Cardiac muscle cell (in vitro differentiated cells and primary cell): ENCODE results near the gene C1GALT1. TPM values are rescaled to one million over a fixed set of nuclear protein-coding genes. Genes with fewer than 3 reads are reported as not detected.
"Not testable (repeated sequence)": the region's sequence is repeated elsewhere in the genome, so short reads cannot be mapped to it uniquely, and the experiment has no call there.

ENCODE experiments used
- DNase-seq, 2 donors: peaks; one replicate each; pipeline versions ENCODE4 v3.0.0 to v3.0.0-alpha.2; 2010 to 2017; ENCODE audit warnings: low read depth in 1 of 2, low spot score in 1 of 2
- H3K27ac ChIP-seq: fragments of 200-600 bp; sonication (generic); 2 replicates; pipeline ENCODE4 v1.5.1; 2016
- H3K27me3 ChIP-seq: fragments of 200-600 bp; sonication (generic); 2 replicates; pipeline ENCODE4 v1.6.0; 2016; ENCODE audit warnings: control low read depth
- H3K36me3 ChIP-seq: fragments of 200-600 bp; sonication (generic); 2 replicates; pipeline ENCODE4 v1.5.1; 2016; ENCODE audit warnings: control low read depth
- H3K4me1 ChIP-seq: fragments of 200-600 bp; sonication (generic); 2 replicates; pipeline ENCODE4 v1.8.1; 2017; ENCODE audit warnings: low read depth, mild to moderate bottlenecking, mixed run types
- H3K4me3 ChIP-seq: fragments of 200-600 bp; sonication (generic); 2 replicates; pipeline ENCODE4 v1.5.1; 2016; ENCODE audit warnings: mild to moderate bottlenecking
- H3K9me3 ChIP-seq: fragments of 200-600 bp; sonication (generic); 2 replicates; pipeline ENCODE4 v1.5.1; 2017; ENCODE audit warnings: low read depth, mild to moderate bottlenecking, control low read depth
- polyA plus RNA-seq: library from polyadenylated mRNA; unstranded; fragments of >200 nt; fragmentation: Nextera tagmentation; extraction: Ambion mirVana; gene quantifications from 2 replicates; pipeline ENCODE4 v1.2.1, GENCODE V29; 2016
- total RNA-seq: library from RNA; depleted of rRNA; stranded (reverse); fragments of >200 nt; gene quantifications from 2 replicates; pipeline ENCODE4 v1.2.3, GENCODE V29; 2016
- TF ChIP-seq, protein P1 (sequence below): IDR thresholded peaks from 2 replicates; pipeline ENCODE4 v1.5.1; 2012; ENCODE audit warnings: low read depth, mild to moderate bottlenecking, low read length

The C1GALT1 gene
- total RNA-seq = 21.9 and 43.3 TPM in 2 replicates
- 21.9 and 28.6 TPM in 2 replicates for polyA plus RNA-seq

DNA sequence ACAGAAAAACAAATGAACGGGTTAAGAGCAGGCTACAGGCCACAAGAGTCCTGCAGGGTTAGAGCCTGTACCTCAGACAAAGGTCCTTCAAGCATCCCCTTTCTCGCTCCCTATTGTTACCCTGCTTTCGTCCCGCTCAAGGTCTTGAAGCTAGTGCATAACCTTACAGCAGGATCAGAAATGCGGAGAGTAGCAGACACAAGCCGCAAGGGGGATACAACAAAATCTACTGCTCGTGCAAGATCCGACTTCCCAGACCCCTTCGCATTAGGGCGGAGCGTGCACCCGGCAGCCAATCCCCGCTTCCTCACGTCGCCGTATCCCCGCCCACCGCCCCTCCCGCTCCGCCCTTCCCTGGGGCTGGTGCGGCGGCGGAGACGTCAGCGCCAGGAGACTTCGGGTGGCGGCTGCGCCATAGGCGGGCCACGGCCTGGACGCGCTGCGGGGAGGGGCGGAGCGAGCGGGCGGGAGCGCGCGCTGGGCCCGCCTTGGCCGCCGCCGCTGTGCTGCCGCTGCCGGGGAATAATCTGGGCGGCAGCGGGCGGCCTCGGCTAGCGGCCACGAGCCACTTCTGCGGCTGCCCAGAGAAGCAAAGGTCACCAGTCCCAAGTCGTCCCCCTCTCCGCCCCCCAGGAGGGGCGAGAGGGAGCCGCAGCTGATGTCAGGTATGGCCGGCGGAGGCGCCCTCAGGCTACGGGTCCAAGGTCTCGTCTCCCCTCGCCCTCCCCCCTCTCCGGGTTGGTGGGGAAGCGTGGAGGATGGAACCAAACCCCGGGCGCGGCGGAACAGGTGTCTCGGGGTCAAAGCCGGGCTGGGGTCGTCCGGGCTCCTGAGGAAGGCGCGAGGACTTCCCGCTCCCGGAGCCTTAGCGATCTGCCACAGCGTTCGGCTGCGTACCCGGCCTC is at the start of gene C1GALT1:
C1GALT1 (plus strand) TSS at position 389 of the 905 bp plus-strand sequence. CDS start 51,776 bp downstream, outside the sequence.
- TF ChIP-seq, protein P1, sequence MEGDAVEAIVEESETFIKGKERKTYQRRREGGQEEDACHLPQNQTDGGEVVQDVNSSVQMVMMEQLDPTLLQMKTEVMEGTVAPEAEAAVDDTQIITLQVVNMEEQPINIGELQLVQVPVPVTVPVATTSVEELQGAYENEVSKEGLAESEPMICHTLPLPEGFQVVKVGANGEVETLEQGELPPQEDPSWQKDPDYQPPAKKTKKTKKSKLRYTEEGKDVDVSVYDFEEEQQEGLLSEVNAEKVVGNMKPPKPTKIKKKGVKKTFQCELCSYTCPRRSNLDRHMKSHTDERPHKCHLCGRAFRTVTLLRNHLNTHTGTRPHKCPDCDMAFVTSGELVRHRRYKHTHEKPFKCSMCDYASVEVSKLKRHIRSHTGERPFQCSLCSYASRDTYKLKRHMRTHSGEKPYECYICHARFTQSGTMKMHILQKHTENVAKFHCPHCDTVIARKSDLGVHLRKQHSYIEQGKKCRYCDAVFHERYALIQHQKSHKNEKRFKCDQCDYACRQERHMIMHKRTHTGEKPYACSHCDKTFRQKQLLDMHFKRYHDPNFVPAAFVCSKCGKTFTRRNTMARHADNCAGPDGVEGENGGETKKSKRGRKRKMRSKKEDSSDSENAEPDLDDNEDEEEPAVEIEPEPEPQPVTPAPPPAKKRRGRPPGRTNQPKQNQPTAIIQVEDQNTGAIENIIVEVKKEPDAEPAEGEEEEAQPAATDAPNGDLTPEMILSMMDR = peak; percentile 50
- H3K27me3 ChIP-seq = no peaks in the 10 kb centered on the region
- peak within 1 kb of the TSS; percentile 89 for H3K27ac ChIP-seq
- H3K9me3 ChIP-seq = no peaks in the 10 kb centered on the region
- DNase-seq = peak; percentile 97 to 99
- peak within 1 kb of the TSS; percentile 85 for H3K4me3 ChIP-seq
- H3K36me3 ChIP-seq = no peaks in the 10 kb centered on the region
- peaks cover 15% of the 10 kb centered on the region for H3K4me1 ChIP-seq

DNA sequence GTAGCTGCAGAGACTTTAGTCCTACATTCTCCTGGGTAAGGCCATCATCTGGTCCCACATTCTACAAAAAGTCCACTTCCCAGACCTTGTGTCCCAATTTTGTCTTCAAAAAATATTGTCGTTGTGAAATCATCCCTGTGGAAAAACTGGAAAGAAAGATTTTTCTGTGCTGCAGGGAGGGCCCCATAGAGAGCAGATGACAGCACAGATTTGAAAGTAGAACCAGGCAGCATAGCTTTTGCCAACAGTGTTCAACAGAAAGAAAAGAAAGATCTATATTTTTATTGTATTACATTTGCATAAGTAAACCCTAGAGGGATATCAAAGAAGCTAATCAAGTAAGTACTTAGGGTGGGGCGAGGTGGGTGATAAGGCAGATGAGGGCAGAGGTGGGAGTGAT is 48.3 kb upstream of the C1GALT1 start:
- H3K36me3 ChIP-seq = no peaks in the 10 kb centered on the region
- TF ChIP-seq, protein P1 = no peak
- no peak for DNase-seq
- H3K27me3 ChIP-seq = no peaks in the 10 kb centered on the region
- no peaks in the 10 kb centered on the region for H3K9me3 ChIP-seq
- H3K4me3 ChIP-seq = no peak overlapping the region
- H3K27ac ChIP-seq = no peak overlapping the region
- H3K4me1 ChIP-seq = peaks cover 9% of the 10 kb centered on the region

DNA sequence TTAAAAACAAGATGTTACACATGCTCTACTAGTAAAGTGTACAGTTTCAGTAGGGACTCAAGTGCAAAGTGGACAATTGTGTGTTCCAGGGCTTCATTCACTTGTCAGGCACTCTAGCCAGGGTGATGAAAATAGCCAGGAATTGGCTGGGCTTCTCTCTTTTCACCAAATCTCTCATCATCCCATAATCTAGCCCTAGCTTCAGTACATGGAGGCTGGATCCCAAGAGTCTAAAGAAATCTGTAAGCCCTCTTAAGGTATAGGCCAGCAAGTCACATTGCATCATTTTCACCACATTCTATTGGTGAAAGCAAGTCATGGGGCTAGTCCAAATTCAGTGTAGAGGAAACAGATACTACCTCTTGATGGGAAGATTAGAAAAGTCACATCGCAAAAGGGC is 47.3 kb upstream of the C1GALT1 start:
- TF ChIP-seq, protein P1 = no peak
- Histone ChIP-seq H3K9me3 (no peaks in the 10 kb centered on the region), H3K4me3 (no peak overlapping the region), H3K36me3 (no peaks in the 10 kb centered on the region), H3K27ac (no peak overlapping the region), H3K27me3 (no peaks in the 10 kb centered on the region), H3K4me1 (peaks cover 9% of the 10 kb centered on the region)
- DNase-seq = no peak

DNA sequence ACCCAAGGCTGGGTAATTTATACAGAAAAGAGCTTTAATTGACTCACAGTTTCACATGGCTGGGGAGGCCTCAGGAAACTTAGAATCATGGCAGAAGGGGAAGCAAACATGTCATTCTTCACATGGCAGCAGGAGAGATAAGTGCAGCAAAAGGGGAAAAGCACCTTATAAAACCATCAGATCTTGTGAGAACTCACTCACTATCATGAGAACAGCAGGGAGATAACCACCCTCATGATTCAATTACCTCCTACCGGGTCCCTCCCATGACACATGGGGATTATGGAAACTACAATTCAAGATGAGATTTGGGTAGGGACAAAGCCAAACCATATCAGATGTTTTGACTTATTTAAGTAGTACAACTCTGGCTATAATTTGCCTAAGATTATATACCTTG is 46.4 kb upstream of the C1GALT1 start:
- H3K4me3 ChIP-seq, H3K9me3 ChIP-seq, H3K27ac ChIP-seq, H3K36me3 ChIP-seq, H3K27me3 ChIP-seq, H3K4me1 ChIP-seq, DNase-seq: not testable (repeated sequence)

DNA sequence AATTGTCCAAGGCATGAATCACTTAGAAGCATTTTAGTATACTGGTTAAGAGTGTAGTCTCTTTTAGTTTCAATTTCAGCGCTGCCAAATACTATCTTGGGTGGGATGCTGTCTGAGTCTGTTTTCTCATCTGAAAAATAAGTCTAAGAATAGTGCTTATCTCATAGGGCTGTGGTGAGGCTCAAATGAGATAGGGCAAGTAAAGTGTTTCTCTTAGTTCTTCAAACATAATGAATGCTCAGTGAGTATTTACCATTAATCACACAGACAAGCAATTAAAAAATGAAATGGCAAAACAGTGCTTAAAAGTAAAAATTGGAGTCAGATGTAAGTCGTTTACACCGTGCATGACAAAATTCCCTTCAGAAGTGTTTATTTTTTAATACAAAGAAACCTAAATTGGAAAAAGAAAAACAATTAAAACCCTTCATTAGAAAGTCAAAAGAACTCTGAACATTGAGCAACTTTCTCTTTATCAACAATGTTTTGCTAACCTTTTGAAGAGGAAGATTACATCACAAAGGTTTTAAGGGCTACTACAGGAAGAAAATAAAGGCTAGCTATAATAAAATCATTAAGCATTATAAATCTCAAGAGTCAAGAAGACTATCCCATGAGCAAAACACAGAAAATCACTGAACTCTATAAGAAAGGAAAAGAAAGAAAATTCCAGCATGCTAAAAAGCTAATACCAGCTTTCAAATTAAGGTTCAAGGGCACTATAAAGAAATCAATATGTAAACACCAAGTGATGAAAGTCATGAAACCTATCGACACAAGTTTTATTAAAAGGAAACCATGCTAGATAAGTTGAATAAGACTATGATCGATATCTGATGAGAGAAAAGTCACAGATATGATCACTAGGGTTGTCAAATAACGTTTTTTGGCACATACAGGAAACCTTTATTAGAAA is 45.6 kb upstream of the C1GALT1 start:
- TF ChIP-seq, protein P1 = no peak
- Histone ChIP-seq H3K4me3 (no peak overlapping the region), H3K36me3 (no peaks in the 10 kb centered on the region), H3K4me1 (peaks cover 9% of the 10 kb centered on the region), H3K27me3 (no peaks in the 10 kb centered on the region), H3K9me3 (no peaks in the 10 kb centered on the region), H3K27ac (no peak overlapping the region)
- peak in 1 of 2 donors; percentile 42 for DNase-seq
